Heart left ventricle (tissue), 13 donors: Measurements from ENCODE around the gene INHBE.

Experiments used
- POLR2A ChIP-seq, 2 donors: fragments of 450-650 bp; IDR thresholded peaks; one replicate each; pipeline ENCODE4 v1.6.1; 2017; ENCODE audit warnings: antibody characterized with exemption in 2 of 2, mild to moderate bottlenecking in 2 of 2, moderate library complexity in 2 of 2
- TF ChIP-seq, protein P1 (sequence below), 12 donors: fragments of 200-600 bp; sonication (generic) in 4 of 12; IDR thresholded peaks; one replicate each; pipeline versions ENCODE4 v1.5.0 to v1.8.0; 2018 to 2022; ENCODE audit warnings: antibody characterized with exemption in 12 of 12, mild to moderate bottlenecking in 5 of 12
- donor health status: ischemic (EF 13 %, LVEDD 7.1; RV severe dilation, severe dysfunction).
- donor health status: DM: no; HTN: yes; CAD: no.
- donor health status: DM: no; HTN: no; CAD: no.
- donor health status: ischemic (EF 25% LVEDD 6.9; RV normal size, moderate dysfunction).
- donor health status: ischemic (EF 25% LVEDD 5.7; RV mildly dilated, moderate dysfunction).
- donor health status: ischemic (EF 35%, LVEDD 5.7; RV mildly dilated, moderate dysfunction).
- donor health status: nonischemic (EF 11% LVEDD 7.7; RV severe dilation, severe dysfunction).
- donor health status: DM: yes; HTN: yes; CAD: no.
- donor health status: PGD.
- donor health status: ischemic (EF 29% LVEDD 5.4; RV normal size, mild dysfunction).
- donor health status: nonischemic (EF 23%, LVEDD 6.1; RV moderate dilation, normal function).

DNA sequence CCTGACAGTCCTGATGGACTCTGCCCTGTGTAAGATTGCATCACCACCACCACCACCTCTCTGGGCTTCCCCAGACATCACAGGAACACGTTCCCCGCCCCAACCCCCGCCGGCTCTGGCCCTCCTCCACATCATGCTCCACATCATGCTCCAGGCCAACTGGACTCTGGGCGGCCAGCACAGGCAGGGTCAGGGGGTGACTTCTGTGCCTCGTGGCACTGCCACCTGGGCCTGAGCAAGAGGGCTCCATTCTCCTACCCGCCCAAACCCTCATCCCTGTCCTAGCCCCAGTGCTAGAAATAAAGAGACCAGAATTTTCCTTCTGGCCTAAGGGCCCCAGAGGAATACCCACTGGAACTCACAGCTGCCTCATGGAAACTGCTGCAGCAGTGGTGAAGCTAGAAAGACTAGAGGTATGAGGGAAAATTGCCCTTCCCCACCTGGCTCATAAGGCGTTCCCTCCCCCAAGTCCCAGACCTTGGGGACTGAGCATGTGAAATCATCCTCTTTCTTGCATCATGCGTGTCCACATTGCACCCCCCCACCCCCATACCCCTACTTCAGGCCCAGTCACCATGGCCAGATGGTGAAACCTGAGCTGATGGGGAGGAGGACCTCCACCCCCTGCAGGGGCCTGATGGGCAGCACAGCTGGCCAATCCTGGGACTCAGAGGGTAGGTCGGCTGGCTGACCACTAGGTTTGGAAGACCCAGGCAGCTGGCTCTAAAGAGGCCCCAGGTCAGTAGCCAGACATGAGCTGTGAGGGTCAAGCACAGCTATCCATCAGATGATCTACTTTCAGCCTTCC is at the start of gene INHBE:
- TF ChIP-seq, protein P1, sequence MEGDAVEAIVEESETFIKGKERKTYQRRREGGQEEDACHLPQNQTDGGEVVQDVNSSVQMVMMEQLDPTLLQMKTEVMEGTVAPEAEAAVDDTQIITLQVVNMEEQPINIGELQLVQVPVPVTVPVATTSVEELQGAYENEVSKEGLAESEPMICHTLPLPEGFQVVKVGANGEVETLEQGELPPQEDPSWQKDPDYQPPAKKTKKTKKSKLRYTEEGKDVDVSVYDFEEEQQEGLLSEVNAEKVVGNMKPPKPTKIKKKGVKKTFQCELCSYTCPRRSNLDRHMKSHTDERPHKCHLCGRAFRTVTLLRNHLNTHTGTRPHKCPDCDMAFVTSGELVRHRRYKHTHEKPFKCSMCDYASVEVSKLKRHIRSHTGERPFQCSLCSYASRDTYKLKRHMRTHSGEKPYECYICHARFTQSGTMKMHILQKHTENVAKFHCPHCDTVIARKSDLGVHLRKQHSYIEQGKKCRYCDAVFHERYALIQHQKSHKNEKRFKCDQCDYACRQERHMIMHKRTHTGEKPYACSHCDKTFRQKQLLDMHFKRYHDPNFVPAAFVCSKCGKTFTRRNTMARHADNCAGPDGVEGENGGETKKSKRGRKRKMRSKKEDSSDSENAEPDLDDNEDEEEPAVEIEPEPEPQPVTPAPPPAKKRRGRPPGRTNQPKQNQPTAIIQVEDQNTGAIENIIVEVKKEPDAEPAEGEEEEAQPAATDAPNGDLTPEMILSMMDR (IDR thresholded peaks at IDR 0.05): no peak
- no peak for TF ChIP-seq POLR2A (IDR thresholded peaks at IDR 0.05)
